Mesenchymal stem cell (in vitro differentiated cells and primary cell): ENCODE results near the gene IFNE.
"Not testable (repeated sequence)": the region's sequence is repeated elsewhere in the genome, so short reads cannot be mapped to it uniquely, and the experiment has no call there.

ENCODE experiments used
- DNase-seq: peaks from one replicate; pipeline ENCODE4 v3.0.0-alpha.2; 2013
- H2AFZ ChIP-seq: one replicate; pipeline ENCODE4 v1.6.1; 2013; ENCODE audit warnings: low read depth, mild to moderate bottlenecking, control low read depth, inconsistent platforms, low read length, moderate library complexity
- H2AK5ac ChIP-seq: 2 replicates; pipeline ENCODE4 v1.6.1; 2013; ENCODE audit warnings: low read length, moderate library complexity, mild to moderate bottlenecking, inconsistent platforms; ENCODE audit not compliant: severe bottlenecking
- H2BK120ac ChIP-seq: one replicate; pipeline ENCODE4 v1.6.1; 2013; ENCODE audit warnings: low read depth, mild to moderate bottlenecking, inconsistent platforms, low read length, moderate library complexity
- H2BK12ac ChIP-seq, 2 experiments: one replicate each; pipeline ENCODE4 v1.6.1; 2013; ENCODE audit warnings: inconsistent platforms in 2 of 2, low read length in 2 of 2, mild to moderate bottlenecking in 2 of 2, moderate library complexity in 2 of 2, control low read depth in 1 of 2
- H2BK15ac ChIP-seq: one replicate; pipeline ENCODE4 v1.6.1; 2013; ENCODE audit warnings: mild to moderate bottlenecking, low read depth, inconsistent platforms; ENCODE audit not compliant: poor library complexity, severe bottlenecking
- H2BK5ac ChIP-seq: 2 replicates; pipeline ENCODE4 v1.6.1; 2013; ENCODE audit warnings: low read depth, mild to moderate bottlenecking, low read length, control low read depth, inconsistent platforms; ENCODE audit not compliant: poor library complexity, severe bottlenecking
- H3K14ac ChIP-seq, 2 experiments: one replicate each; pipeline ENCODE4 v1.6.1; 2013; ENCODE audit warnings: inconsistent platforms in 2 of 2, low read length in 2 of 2, control low read depth in 1 of 2, mild to moderate bottlenecking in 1 of 2, moderate library complexity in 1 of 2
- H3K18ac ChIP-seq, 2 experiments: one replicate each; pipeline ENCODE4 v1.6.1; 2013; ENCODE audit warnings: inconsistent platforms in 2 of 2, low read length in 2 of 2, control low read depth in 1 of 2, low read depth in 1 of 2, mild to moderate bottlenecking in 1 of 2
- H3K23ac ChIP-seq, 2 experiments: one replicate each; pipeline ENCODE4 v1.6.1; 2013; ENCODE audit warnings: inconsistent platforms in 2 of 2, low read length in 2 of 2, mild to moderate bottlenecking in 2 of 2, moderate library complexity in 2 of 2, control low read depth in 1 of 2
- H3K27ac ChIP-seq: 2 replicates; pipeline ENCODE4 v1.5.1; 2013; ENCODE audit warnings: mild to moderate bottlenecking, moderate library complexity, low read length, control low read depth, inconsistent platforms; ENCODE audit not compliant: poor library complexity, severe bottlenecking
- H3K27me3 ChIP-seq, 2 experiments: 2 replicates each; pipeline versions ENCODE4 v1.6.1 to v1.7.0; 2013; ENCODE audit warnings: low read length in 2 of 2, mild to moderate bottlenecking in 2 of 2, moderate library complexity in 2 of 2, control low read depth in 1 of 2, inconsistent platforms in 1 of 2; ENCODE audit not compliant: control insufficient read depth in 1 of 2, insufficient read depth in 1 of 2
- H3K36me3 ChIP-seq, 2 experiments: 2 replicates each; pipeline versions ENCODE4 v1.6.1 to v1.7.0; 2013; ENCODE audit warnings: low read length in 2 of 2, control low read depth in 1 of 2, inconsistent platforms in 1 of 2, low read depth in 1 of 2, mild to moderate bottlenecking in 1 of 2; ENCODE audit not compliant: insufficient read depth in 2 of 2, control insufficient read depth in 1 of 2
- H3K4ac ChIP-seq, 2 experiments: one replicate each; pipeline ENCODE4 v1.6.1; 2013; ENCODE audit warnings: inconsistent platforms in 2 of 2, low read length in 2 of 2, mild to moderate bottlenecking in 2 of 2, moderate library complexity in 2 of 2, control low read depth in 1 of 2, low read depth in 1 of 2
- H3K4me1 ChIP-seq: 2 replicates; pipeline ENCODE4 v1.6.1; 2013; ENCODE audit warnings: low read depth, low read length, control low read depth; ENCODE audit not compliant: control insufficient read depth, insufficient read depth
- H3K4me2 ChIP-seq: 2 replicates; pipeline ENCODE4 v1.6.1; 2013; ENCODE audit warnings: low read length, mild to moderate bottlenecking, inconsistent platforms; ENCODE audit not compliant: poor library complexity, severe bottlenecking
- H3K4me3 ChIP-seq, 2 experiments: 2 replicates each; pipeline versions ENCODE4 v1.5.1 to v1.7.0; 2013; ENCODE audit warnings: low read length in 2 of 2, mild to moderate bottlenecking in 2 of 2, control low read depth in 1 of 2, low read depth in 1 of 2; ENCODE audit not compliant: insufficient read depth in 1 of 2
- H3K79me1 ChIP-seq: replicated peaks from 2 replicates; pipeline ENCODE4 v1.6.1; 2013; ENCODE audit warnings: mild to moderate bottlenecking, control low read depth, low read length, inconsistent platforms; ENCODE audit not compliant: poor library complexity, severe bottlenecking
- H3K9ac ChIP-seq: 2 replicates; pipeline ENCODE4 v1.7.0; 2013; ENCODE audit warnings: mild to moderate bottlenecking, low read length, moderate library complexity
- H3K9me3 ChIP-seq: 2 replicates; pipeline ENCODE4 v1.7.0; 2013; ENCODE audit warnings: mild to moderate bottlenecking, low read length; ENCODE audit not compliant: control insufficient read depth
- H4K8ac ChIP-seq: one replicate; pipeline ENCODE4 v1.6.1; 2013; ENCODE audit warnings: inconsistent platforms, mild to moderate bottlenecking, low read length, moderate library complexity
- H4K91ac ChIP-seq: one replicate; pipeline ENCODE4 v1.6.1; 2013; ENCODE audit warnings: mild to moderate bottlenecking, low read length, inconsistent platforms
- WGBS: methylation state at CpG from one replicate; pipeline ENCODE4 v1.1.7; 2013; ENCODE audit warnings: mixed read lengths; 5-methylcytosine and 5-hydroxymethylcytosine counted together

Gene IFNE

DNA sequence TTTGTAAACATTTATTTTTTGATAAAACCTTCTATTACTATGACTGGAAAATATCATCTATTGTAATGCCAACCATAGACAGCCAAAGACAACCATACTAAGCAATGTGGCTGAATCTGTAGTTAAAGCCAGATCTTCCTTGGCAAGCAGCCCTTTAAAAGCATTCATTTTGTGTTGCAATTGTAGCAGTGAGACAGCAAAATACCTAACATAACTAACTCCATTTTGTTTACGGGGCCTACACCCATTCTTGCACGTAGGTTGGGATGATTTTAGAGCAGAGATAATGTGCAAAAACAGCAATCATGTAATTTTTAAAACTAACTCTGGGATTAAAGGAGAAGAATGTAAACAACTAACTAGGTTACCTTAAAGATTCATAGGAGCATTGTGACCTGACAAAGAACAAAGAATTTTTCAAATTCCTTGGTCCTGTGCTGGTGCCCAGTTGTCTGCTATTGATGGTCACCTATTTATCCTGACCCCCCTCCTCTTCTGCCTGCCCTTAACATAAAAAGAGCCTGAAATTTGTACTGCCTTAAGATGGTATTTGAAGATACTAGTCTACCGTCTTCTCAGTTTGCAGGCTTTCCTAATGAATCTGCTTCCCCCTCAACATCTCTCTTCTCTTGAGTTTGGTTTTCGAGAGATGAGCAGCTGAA lies 31.2 kb downstream of the IFNE start:
- Histone ChIP-seq H3K27ac (no peak overlapping the region), H2BK15ac (no peak overlapping the region), H4K91ac (no peak overlapping the region), H3K9ac (no peak overlapping the region), H3K4ac (no peak overlapping the region), H3K23ac (no peak overlapping the region), H3K9me3 (no peaks in the 10 kb centered on the region), H2AFZ (no peak overlapping the region), H3K27me3 (no peaks in the 10 kb centered on the region), H2AK5ac (no peak overlapping the region), H2BK120ac (no peak overlapping the region), H4K8ac (no peak overlapping the region), H3K4me1 (no peaks in the 10 kb centered on the region), H2BK12ac (no peak overlapping the region), H3K14ac (no peak overlapping the region), H3K79me1 (no peaks in the 10 kb centered on the region), H3K36me3 (peaks cover 0 to 27% of the 10 kb centered on the region in 2 experiments), H3K4me2 (no peak overlapping the region), H3K4me3 (no peak overlapping the region), H2BK5ac (no peak overlapping the region), H3K18ac (no peak overlapping the region)
- DNase-seq, result no peak
- 100% methylated on average over 1 of the region's 4 CpGs for WGBS

DNA sequence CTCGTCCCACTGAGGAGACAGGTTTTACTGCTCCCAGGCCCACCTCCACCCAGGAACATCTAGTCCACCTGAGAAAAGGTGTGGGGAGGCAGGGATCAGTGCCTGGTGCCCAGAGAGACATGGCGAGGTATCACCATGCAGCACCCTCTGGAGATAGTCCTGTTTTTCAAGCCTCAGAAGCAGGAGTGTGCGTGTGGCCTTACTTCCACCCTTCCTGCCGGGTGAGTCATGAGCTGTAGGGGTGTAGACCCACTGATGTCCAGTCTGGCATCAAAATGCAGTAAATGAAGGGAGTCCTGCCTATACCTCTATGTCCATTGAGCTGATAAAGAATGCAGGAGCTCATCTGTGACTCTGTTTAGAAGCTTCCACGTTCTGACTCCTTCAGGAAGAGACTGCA lies 32.8 kb downstream of the IFNE start:
- H3K14ac ChIP-seq, result not testable (repeated sequence)
- 86% methylated on average over 5 of the region's 5 CpGs for WGBS

DNA sequence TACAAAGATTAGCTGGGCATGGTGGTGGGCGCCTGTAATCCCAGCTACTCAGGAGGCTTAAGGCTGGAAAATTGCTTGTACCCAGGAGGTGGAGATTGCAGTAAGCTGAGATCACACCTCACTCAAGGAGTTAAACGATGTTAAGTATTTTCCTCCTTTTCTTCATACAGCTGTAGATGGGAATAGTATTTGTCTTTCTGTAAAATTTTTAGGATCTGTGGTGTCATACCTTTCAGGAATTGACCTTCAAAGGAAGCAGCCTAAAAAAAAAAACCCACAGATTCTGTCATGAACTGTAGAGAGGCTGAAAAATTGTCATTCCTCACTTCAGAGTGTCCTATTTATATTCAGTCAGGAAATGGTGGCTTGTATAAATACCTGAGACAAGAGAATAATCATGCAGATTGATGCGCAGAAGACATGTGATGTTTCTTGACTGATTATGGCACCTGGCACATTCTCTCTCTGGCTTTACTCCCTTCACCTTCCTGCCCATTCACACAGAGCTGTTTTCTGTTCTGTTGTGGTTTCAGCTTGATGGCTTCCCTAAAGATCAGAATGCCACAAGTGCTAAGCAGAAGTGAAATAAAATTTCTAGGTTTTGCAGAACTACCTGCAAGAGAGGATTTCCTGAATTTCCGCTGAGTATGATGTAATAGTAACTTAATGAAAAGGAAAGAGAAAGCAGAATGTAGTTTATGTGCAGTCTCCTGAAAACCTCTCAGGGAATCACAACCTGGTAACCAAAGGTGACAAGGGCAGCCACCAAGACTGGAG lies 38.1 kb downstream of the IFNE start:
- no peaks in the 10 kb centered on the region for H3K36me3 ChIP-seq
- H3K27me3 ChIP-seq, result no peaks in the 10 kb centered on the region
- H2AK5ac ChIP-seq, result no peak overlapping the region
- H4K8ac ChIP-seq, result no peak overlapping the region
- H3K4me1 ChIP-seq, result no peaks in the 10 kb centered on the region
- H2BK5ac ChIP-seq, result no peak overlapping the region
- H3K9me3 ChIP-seq, result no peaks in the 10 kb centered on the region
- H3K4me2 ChIP-seq, result no peak overlapping the region
- no peak overlapping the region for H4K91ac ChIP-seq
- H3K9ac ChIP-seq, result no peak overlapping the region
- WGBS, result 94% methylated on average over 3 of the region's 4 CpGs
- H3K23ac ChIP-seq, result no peak overlapping the region
- no peak overlapping the region for H3K14ac ChIP-seq
- H3K27ac ChIP-seq, result no peak overlapping the region
- H3K4ac ChIP-seq, result no peak overlapping the region
- H3K4me3 ChIP-seq, result no peak overlapping the region
- H2BK15ac ChIP-seq, result no peak overlapping the region
- no peak overlapping the region for H3K18ac ChIP-seq
- no peak overlapping the region for H2BK12ac ChIP-seq
- H3K79me1 ChIP-seq, result no peaks in the 10 kb centered on the region
- no peak overlapping the region for H2BK120ac ChIP-seq
- DNase-seq, result no peak
- no peak overlapping the region for H2AFZ ChIP-seq

More for the DNA sequence above, 32.8 kb downstream of the IFNE start:
- H2AFZ ChIP-seq, H3K79me1 ChIP-seq, H3K18ac ChIP-seq, H3K27ac ChIP-seq, H3K4me2 ChIP-seq, H2AK5ac ChIP-seq, H3K4me1 ChIP-seq, H2BK15ac ChIP-seq, DNase-seq, H3K9ac ChIP-seq, H3K9me3 ChIP-seq, H2BK5ac ChIP-seq, H3K23ac ChIP-seq, H3K4ac ChIP-seq, H2BK12ac ChIP-seq, H3K4me3 ChIP-seq, H4K8ac ChIP-seq, H4K91ac ChIP-seq, H2BK120ac ChIP-seq, H3K27me3 ChIP-seq: not testable (repeated sequence)
- H3K36me3 ChIP-seq, result peaks cover 0 to 15% of the 10 kb centered on the region in 2 experiments

DNA sequence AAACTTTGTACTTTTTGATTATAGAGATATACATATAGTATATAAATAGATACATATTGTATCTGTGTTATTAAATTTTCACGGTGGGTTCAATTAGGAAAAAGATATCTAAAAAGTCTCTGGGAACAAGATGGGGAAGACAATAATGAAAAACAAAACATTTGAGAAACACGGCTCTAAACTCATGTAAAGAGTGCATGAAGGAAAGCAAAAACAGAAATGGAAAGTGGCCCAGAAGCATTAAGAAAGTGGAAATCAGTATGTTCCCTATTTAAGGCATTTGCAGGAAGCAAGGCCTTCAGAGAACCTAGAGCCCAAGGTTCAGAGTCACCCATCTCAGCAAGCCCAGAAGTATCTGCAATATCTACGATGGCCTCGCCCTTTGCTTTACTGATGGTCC lies 42.0 kb downstream of the IFNE start, which contains the start of gene IFNA1:
TSS of gene IFNA1 (plus strand) at position 301 of the 400 bp plus-strand sequence. CDS start at position 370, 69 bp downstream.
- Histone ChIP-seq H3K4me2 (no peak within 1 kb of the TSS), H2BK120ac (no peak within 1 kb of the TSS), H3K79me1 (no peaks in the 10 kb centered on the region), H3K14ac (no peak within 1 kb of the TSS), H3K36me3 (no peaks in the 10 kb centered on the region), H2AK5ac (no peak within 1 kb of the TSS), H3K4me1 (no peaks in the 10 kb centered on the region), H2BK5ac (no peak within 1 kb of the TSS), H3K23ac (no peak within 1 kb of the TSS), H2BK15ac (no peak within 1 kb of the TSS), H3K18ac (no peak within 1 kb of the TSS), H4K91ac (no peak within 1 kb of the TSS), H2BK12ac (no peak within 1 kb of the TSS), H3K4ac (no peak within 1 kb of the TSS), H3K9ac (no peak within 1 kb of the TSS), H4K8ac (no peak within 1 kb of the TSS), H3K27me3 (no peaks in the 10 kb centered on the region), H3K9me3 (no peaks in the 10 kb centered on the region), H2AFZ (no peak within 1 kb of the TSS), H3K27ac (no peak within 1 kb of the TSS), H3K4me3 (no peak within 1 kb of the TSS)
- 97% methylated on average over 2 of the region's 4 CpGs for WGBS
- DNase-seq, result no peak
